Upper lobe of right lung (tissue), 1 donor: ENCODE results near the gene ZNF610. TPM values are rescaled to one million over a fixed set of nuclear protein-coding genes. Genes with fewer than 3 reads are reported as not detected.

Experiments
- ATAC-seq: fragments of 200-7000 bp; cut with Tn5 transposase; one replicate; pipeline ENCODE4 v1.9.1; 2020; ENCODE audit warnings: mild to moderate bottlenecking, moderate library complexity
- DNase-seq: peaks from one replicate; pipeline ENCODE4 v3.0.0-alpha.2; 2020
- H3K27ac ChIP-seq: fragments of 200-600 bp; one replicate; pipeline ENCODE4 v1.8.0; 2022
- H3K27me3 ChIP-seq: fragments of 200-600 bp; one replicate; pipeline ENCODE4 v1.8.0; 2022; ENCODE audit warnings: mild to moderate bottlenecking
- H3K36me3 ChIP-seq: fragments of 200-600 bp; one replicate; pipeline ENCODE4 v1.8.0; 2022
- H3K4me1 ChIP-seq: fragments of 200-600 bp; one replicate; pipeline ENCODE4 v1.8.0; 2022
- H3K4me3 ChIP-seq: fragments of 200-600 bp; one replicate; pipeline ENCODE4 v1.8.0; 2022; ENCODE audit warnings: mild to moderate bottlenecking
- H3K9me3 ChIP-seq: fragments of 200-600 bp; one replicate; pipeline ENCODE4 v1.8.0; 2022
- CTCF ChIP-seq: fragments of 200-600 bp; IDR thresholded peaks from one replicate; pipeline ENCODE4 v1.8.0; 2022; ENCODE audit warnings: antibody characterized with exemption
- intact Hi-C: fragments of 100-400 bp; cut with DNase I; formaldehyde crosslinking; loops from one replicate; pipeline ENCODE4 v1.11.0; 2022
- total RNA-seq: library from RNA; stranded (reverse); fragmentation: NEBNext Ultra II Directional; extraction: Animal tissue kit (Norgen Biotek cat#: 25700); gene quantifications from one replicate; pipeline ENCODE4 v1.2.1, GENCODE V29; 2021
- donor health status: DM: no; HTN: yes; CAD: no; lungs with severe emphysema.

ZNF610 gene
- total RNA-seq, 1 donor from 2014 or later: 2.5 TPM

DNA sequence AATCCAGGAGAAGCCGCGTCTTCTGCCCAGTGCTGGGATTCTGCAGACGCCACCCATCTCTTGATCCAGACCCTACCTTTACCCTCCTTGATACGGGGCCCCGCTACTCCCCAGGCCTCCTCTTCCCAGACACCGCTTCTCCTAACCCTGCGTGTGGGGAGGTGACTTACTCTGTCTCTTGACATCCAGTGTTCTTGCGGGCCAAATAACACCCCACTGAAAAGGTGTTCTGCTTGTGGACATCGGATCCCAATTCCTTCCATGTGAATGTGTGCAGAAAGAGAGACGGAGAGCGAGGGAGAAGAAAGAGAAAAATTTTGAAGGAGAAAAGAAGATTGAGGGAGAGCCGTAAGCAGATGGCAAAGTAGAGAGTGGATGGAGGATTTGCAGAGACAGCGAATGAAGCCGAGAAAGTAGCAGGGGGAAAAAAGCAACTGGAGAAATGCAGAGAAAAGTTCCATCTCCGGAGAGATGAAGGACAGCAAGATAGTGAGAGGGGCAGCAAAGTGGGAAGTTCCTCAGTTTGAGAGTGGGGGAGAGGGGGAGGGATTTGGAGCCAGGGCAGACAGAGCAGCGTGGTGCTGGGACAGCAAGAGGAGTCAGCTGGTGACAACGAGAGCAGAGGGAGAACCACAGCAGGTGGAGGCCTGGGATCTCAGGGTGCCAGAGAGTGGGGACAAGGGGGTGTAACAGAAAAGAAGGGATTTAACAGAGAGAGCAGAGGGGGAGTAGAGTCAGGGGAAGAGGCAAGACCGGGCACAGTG is 38.3 kb upstream of the ZNF610 start:
- H3K4me3 ChIP-seq: peak overlapping the region; percentile 62
- ATAC-seq (no peak), DNase-seq (no peak)
- intact Hi-C loops: no loop called here
- H3K9me3 ChIP-seq: no peaks in the 10 kb centered on the region
- peaks cover 20% of the 10 kb centered on the region for H3K36me3 ChIP-seq
- no peaks in the 10 kb centered on the region for H3K27me3 ChIP-seq
- H3K4me1 ChIP-seq: no peaks in the 10 kb centered on the region
- TF ChIP-seq CTCF: no peak
- peak overlapping the region; percentile 93 for H3K27ac ChIP-seq

GRCh38 chr19:52307275-52307674 is 28.8 kb upstream of the ZNF610 start:
- Histone ChIP-seq H3K27me3 (no peaks in the 10 kb centered on the region), H3K27ac (no peak overlapping the region), H3K9me3 (peaks cover 47% of the 10 kb centered on the region), H3K36me3 (peaks cover 8% of the 10 kb centered on the region), H3K4me1 (no peaks in the 10 kb centered on the region), H3K4me3 (no peak overlapping the region)
- ATAC-seq (no peak), DNase-seq (no peak)
- intact Hi-C loops: no loop called here
- no peak for TF ChIP-seq CTCF

- intact Hi-C loops: no loop called here
- TF ChIP-seq CTCF: no peak
- Histone ChIP-seq H3K27me3 (no peaks in the 10 kb centered on the region), H3K9me3 (peaks cover 98% of the 10 kb centered on the region), H3K27ac (no peak overlapping the region), H3K4me1 (no peaks in the 10 kb centered on the region), H3K36me3 (peaks cover 31% of the 10 kb centered on the region), H3K4me3 (no peak overlapping the region)
- ATAC-seq: no peak
- no peak for DNase-seq
Measured at GRCh38 chr19:52322429-52322828, 13.6 kb upstream of the ZNF610 start.

- H3K4me3 ChIP-seq: no peak overlapping the region
- no peak for TF ChIP-seq CTCF
- no peaks in the 10 kb centered on the region for H3K27me3 ChIP-seq
- intact Hi-C loops: no loop called here
- no peaks in the 10 kb centered on the region for H3K36me3 ChIP-seq
- H3K27ac ChIP-seq: no peak overlapping the region
- no peak for DNase-seq
- no peak for ATAC-seq
- no peaks in the 10 kb centered on the region for H3K4me1 ChIP-seq
- peaks cover 59% of the 10 kb centered on the region for H3K9me3 ChIP-seq
Measured at GRCh38 chr19:52331757-52332156, 4.3 kb upstream of the ZNF610 start.

GRCh38 chr19:52335768-52336116 is 301 bp upstream of the ZNF610 start:
- peak overlapping the region; percentile 84 for H3K4me3 ChIP-seq
- H3K9me3 ChIP-seq: peaks cover 21% of the 10 kb centered on the region
- peak overlapping the region; percentile 90 for H3K27ac ChIP-seq
- no peak for TF ChIP-seq CTCF
- H3K27me3 ChIP-seq: no peaks in the 10 kb centered on the region
- ATAC-seq (peak; percentile 35), DNase-seq (no peak)
- H3K36me3 ChIP-seq: no peaks in the 10 kb centered on the region
- peaks cover 4% of the 10 kb centered on the region for H3K4me1 ChIP-seq
- intact Hi-C loops: no loop called here
